Breast epithelium (tissue), 3 donors: Measurements from ENCODE around the gene KRTAP10-5.

Source experiments
- POLR2A ChIP-seq: fragments of 450-650 bp; IDR thresholded peaks from one replicate; pipeline ENCODE4 v1.6.1; 2016; ENCODE audit warnings: antibody characterized with exemption, mild to moderate bottlenecking, moderate library complexity
- TF ChIP-seq, protein P1 (sequence below), 3 donors: fragments of 450-650 bp; IDR thresholded peaks; one replicate each; pipeline ENCODE4 v1.5.1; 2016 to 2017; ENCODE audit warnings: antibody characterized with exemption in 3 of 3, mild to moderate bottlenecking in 3 of 3, moderate library complexity in 3 of 3

- no peak for TF ChIP-seq POLR2A
- TF ChIP-seq, protein P1, sequence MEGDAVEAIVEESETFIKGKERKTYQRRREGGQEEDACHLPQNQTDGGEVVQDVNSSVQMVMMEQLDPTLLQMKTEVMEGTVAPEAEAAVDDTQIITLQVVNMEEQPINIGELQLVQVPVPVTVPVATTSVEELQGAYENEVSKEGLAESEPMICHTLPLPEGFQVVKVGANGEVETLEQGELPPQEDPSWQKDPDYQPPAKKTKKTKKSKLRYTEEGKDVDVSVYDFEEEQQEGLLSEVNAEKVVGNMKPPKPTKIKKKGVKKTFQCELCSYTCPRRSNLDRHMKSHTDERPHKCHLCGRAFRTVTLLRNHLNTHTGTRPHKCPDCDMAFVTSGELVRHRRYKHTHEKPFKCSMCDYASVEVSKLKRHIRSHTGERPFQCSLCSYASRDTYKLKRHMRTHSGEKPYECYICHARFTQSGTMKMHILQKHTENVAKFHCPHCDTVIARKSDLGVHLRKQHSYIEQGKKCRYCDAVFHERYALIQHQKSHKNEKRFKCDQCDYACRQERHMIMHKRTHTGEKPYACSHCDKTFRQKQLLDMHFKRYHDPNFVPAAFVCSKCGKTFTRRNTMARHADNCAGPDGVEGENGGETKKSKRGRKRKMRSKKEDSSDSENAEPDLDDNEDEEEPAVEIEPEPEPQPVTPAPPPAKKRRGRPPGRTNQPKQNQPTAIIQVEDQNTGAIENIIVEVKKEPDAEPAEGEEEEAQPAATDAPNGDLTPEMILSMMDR (IDR thresholded peaks at IDR 0.05): no peak
Measured at GRCh38 chr21:44619886-44620285, 39.5 kb upstream of the KRTAP10-5 start.
